GM12873 (cell line): ENCODE results near the gene CCL15.

Experiments used
- CTCF ChIP-seq: IDR thresholded peaks from 2 replicates; pipeline ENCODE4 v1.5.1; 2012; ENCODE audit warnings: low read depth, mild to moderate bottlenecking, moderate library complexity, low read length, control low read depth; ENCODE audit not compliant: insufficient read depth; ENCODE audit errors: missing control alignments

Gene CCL15

GRCh38 chr17:36024106-36024869 lies 22.9 kb upstream of the CCL15 start:
- TF ChIP-seq CTCF: no peak

GRCh38 chr17:36019423-36019822 lies 18.1 kb upstream of the CCL15 start:
- TF ChIP-seq CTCF: no peak

- TF ChIP-seq CTCF: no peak
These were observed 16.4 kb upstream of the CCL15 start, which contains the start of gene CCL23 for GRCh38 chr17:36017799-36018198. Gene CCL23, minus strand, starts transcription at chr17:36017972. Its CDS starts 75 bp downstream, at chr17:36017897.

GRCh38 chr17:36016555-36016954 lies 15.2 kb upstream of the CCL15 start:
- TF ChIP-seq CTCF: no peak

GRCh38 chr17:36014946-36015345 lies 13.6 kb upstream of the CCL15 start:
- no peak for TF ChIP-seq CTCF

GRCh38 chr17:36011201-36011600 lies 9.8 kb upstream of the CCL15 start:
- TF ChIP-seq CTCF: no peak

GRCh38 chr17:36008998-36009665 lies 7.8 kb upstream of the CCL15 start:
- peak; percentile 64 for TF ChIP-seq CTCF
